GM11168 (cell line): ENCODE data around the gene SLC35F4.
"Not testable (repeated sequence)": the region's sequence is repeated elsewhere in the genome, so short reads cannot be mapped to it uniquely, and the experiment has no call there.

Experiments used
- in situ Hi-C: fragments of 300-500 bp; cut with MboI; formaldehyde crosslinking; loops from one replicate; pipeline ENCODE4 v1.12.0; 2022; ENCODE audit warnings: low sequenced_read_pairs; ENCODE audit not compliant: unreplicated experiment

The SLC35F4 gene

DNA sequence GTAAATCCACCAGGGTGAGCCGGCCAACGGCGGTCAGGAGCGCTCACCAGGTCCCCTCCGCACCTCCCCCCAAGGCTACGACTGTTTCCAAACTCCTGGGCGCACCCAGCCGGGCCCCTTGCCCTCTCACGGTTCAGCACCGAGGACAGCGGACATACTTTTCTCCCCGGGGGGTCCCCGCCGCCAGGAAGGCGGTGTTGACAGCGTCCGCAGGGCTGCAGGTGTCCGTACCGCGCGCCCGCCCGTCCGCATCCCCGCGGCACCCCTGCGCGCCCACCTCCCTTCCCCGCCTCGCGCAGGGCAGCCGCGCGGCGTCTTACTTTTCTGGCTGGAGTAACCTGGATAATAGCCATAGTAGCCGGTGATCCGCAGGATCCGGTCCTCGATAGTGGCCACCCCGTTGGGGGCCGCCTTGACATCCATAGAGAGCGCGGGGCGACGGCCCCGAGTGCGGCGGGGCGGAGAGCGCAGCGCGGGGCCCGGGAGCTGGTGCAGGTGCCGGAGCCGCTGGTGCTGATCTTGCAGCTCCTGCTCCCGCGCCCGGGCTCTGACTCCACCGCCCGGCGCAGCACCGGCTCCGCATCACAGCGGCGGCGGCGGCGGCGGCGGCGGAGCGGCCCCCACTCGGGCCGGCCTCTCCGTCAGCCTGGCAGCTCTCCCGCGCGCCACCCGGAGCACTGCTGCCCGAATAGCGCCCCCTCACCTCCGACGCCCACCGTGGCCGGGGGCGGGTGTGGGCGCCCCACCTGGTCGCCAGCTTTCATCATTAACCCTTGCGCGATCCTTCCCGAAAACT lies at the start of gene SLC35F4:
Gene SLC35F4 (minus strand): TSS at position 690 of the 796 bp plus-strand sequence.
- in situ Hi-C loops = no loop called here

- in situ Hi-C loops = no loop called here
Observed at GRCh38 chr14:57909626-57910025, 43.7 kb upstream of the SLC35F4 start.

- in situ Hi-C loops = no loop called here
Observed at GRCh38 chr14:57903954-57904353, 38.1 kb upstream of the SLC35F4 start.

- in situ Hi-C loops = no loop called here
Observed at GRCh38 chr14:57898837-57899572, 33.1 kb upstream of the SLC35F4 start.

DNA sequence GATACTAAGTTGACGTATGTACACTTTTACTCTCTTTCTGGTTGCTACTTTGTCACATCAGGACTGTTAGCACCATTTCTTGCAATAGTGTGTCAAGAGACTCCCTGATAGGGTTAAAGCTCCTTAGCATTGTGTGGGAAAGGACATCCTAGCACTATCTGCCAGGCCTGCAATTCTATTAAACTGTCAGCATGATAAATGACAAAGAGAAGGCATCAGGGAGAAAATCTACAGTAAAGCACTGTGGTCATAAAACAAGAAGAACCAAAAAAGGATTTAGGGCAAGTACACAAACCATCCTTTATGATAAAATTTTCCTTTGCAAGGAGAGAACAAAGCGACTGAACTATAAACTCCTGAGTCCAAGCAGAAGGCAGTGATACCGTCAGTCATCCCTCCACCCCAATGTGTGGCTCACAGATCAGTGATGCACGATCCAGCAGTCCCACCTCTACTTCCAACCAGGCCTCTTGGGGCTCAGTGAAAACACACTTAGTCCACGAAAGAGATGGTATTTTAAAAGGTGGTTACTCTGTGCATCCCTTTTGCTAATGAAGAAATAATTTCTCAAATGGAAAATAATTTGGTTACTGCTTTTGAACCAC lies 31.4 kb upstream of the SLC35F4 start:
- in situ Hi-C loops = no loop called here

DNA sequence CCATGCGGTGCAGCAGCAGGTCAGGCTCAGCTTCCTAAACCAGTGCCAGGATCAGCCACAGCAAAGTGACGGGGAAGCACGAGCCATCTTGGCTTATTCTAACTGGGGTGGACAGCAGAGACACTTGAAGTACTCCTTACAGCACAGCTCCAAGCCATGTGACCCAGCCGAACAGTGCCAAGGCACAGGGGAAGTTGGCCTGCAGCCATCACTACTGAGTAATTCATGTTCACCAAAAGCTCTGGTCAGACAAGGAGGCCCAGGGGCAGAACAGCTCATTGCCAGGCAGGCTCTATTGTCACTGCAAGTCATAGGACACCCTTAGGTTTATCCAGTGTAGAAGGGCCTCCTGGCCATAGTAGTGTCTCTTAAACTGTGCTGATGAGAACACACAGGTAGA lies 23.4 kb upstream of the SLC35F4 start:
- in situ Hi-C loops = no loop called here

DNA sequence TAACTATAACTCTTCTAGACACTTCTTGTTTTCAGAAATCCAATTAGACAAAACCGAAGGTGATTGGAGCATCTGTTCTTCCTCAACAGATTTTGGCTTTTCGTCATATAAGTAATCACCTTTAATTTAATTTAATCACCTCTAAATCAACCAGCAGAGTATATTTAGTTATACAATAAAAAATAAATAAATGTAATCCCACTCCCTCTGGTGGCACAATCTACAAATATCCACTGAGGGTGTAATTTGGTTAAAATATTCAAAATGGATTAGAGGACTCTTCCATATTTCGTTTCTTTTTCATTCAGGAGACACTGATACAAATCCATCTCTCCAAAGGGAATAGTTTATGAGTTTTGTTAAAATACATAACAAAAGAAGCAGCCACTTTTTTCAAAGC lies 18.3 kb upstream of the SLC35F4 start:
- in situ Hi-C loops = no loop called here

DNA sequence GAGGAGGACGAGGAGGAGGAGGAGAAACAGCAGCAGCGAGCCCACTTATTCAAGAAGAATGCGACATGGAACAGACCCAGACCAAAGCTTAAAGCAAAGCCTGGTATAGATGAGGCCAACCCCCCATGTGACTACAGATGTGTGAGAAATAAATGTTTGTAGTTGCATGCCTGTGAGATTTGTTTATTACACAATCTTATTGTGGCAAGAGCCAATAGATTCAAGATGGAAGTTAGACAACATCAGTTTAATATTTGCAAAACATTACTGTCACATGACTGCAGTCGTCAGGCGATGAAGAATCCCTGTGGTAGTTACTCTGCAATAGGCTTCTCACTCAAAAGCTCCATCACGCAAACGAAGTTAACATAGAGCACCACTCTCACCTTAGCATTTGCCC lies 17.2 kb upstream of the SLC35F4 start:
- in situ Hi-C loops = no loop called here

DNA sequence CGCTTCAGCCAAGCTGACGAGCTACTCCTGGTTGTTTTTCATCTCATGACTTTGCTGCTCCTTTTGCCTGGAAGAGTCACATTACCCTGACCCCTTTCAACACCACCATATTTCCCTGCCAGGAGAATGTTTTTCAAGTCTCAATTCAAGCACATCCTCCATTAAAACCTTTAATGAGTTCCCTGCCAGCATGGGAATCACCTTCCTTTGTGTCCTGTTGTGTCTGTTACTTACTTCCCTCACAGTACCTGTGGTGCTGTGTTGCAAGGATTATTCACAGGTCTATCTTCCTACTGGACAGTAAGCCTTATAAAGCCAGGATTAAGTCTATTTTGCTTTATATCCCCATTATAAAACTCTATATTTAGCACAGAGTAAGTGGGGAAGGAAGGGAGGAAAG lies 13.6 kb upstream of the SLC35F4 start:
- in situ Hi-C loops = no loop called here

DNA sequence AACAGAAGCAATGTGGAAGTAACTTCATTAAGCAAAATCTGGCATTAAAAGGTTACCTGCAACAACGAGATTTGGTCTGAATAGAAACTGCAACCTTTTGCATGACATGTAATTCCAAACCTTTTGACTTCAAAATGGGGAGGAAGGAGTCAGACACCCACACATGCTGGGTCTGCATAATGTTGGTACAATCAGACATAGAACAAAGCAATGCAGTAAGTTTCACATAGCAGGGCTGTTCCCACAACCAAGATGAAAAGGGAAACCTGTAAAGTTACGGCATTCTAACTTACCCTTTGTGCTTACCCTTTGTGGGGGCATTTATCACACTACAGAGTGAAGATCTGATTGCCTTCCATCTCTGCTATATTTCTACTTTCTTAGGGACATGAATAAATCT lies 10.1 kb upstream of the SLC35F4 start:
- in situ Hi-C loops = no loop called here

DNA sequence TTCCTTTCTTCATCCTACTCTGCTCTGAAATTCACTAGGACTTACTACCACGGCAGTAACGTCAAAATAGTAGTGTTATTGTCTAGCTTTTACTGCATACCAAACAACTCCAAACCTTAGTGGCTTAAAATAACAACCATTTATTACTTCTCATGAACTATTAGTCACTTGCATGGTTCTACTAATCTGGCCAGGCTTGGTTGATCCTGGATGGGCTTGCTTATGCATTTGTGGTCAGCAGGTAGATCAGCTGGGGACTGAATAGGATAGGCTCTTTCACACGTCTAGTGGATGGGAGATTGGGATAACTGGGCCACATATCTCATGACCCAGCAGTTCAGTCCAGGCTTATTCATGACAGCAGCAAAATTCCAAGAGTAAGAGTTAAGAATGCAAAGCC lies 9.4 kb upstream of the SLC35F4 start:
- in situ Hi-C loops = no loop called here

- in situ Hi-C loops = no loop called here
Observed at GRCh38 chr14:57871459-57872080, 5.7 kb upstream of the SLC35F4 start.

DNA sequence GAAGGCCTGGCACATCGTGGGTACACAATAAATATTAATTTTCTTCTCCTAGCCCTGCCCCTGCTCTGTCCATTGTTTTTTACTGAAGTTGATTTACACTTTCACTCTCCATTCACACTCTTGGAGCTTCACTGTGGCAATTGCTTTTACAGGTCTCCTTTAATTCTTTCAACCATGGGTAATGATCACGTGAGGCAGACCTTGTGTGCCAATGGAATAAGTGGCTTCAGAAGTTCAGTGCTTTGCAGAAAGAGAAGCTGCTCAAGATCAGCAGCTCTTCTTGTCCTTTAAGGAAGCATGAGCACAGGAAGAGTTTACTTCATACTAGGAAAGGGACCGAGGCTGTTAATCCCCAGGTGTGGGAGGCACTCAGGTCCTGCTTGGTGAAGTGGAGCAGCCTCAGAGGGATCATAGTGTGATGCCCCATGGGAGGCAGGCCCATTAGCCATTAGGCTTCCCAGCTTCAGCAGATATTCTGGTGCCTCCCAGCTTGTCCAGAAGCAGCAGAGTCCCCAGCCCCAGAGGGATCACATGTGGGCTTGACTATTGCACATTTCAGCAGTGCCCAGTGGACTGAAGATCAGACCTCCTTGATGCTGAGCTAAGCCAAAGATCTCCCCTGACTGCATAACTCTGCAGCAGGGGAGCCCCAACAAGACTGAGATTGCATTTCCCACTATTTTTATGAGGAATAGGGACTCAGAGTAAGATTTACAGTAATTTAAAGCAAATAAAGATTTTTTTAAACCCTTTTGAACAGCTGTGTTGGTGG lies 5.0 kb upstream of the SLC35F4 start:
- in situ Hi-C loops = no loop called here

GRCh38 chr14:57869617-57870016 lies 3.7 kb upstream of the SLC35F4 start:
- in situ Hi-C loops = no loop called here

DNA sequence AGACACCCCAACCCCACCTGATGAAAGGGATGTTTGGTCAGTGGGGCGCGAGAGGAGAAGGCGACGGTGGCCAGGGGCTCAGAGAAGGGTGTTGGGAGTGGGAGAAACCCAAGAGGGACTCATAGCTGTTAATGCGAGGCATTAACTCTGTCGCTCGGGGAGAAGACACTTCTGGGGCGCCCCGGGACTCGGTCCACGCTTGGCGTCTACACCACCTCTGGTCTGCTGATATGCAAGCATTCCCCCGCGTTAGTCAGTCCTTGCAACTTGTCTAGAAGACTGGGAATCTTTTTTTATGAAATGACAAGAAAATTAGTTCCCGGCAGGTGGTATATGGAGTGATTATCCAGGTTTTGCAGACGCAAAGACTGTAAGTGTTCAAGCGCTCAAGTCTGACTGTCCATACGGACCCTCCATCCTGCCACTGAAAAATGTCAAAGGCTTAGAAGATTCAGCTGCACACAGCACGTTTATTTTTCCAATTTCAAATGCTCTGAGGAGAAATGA lies 360 bp upstream of the SLC35F4 start:
- in situ Hi-C loops = no loop called here

DNA sequence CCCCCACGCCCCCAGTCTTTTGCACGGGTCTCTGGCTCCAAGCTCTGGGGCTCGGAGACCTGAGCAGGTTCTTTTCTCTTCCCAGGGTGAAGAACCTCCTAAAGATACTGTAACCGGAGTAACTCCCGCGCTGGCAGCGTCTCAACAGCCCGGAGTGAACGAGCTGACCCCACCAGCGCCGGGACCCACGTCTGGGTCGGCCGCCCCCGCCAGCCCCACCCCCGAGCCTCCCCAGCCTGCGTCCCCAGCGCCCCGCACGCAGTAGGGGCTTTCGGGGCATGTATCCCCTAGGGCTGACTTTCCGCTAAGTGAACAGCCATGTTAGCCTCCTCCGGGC lies 858 bp downstream of the SLC35F4 start:
- in situ Hi-C loops = no loop called here

GRCh38 chr14:57864659-57865058 lies 1.2 kb downstream of the SLC35F4 start:
- in situ Hi-C loops = no loop called here

DNA sequence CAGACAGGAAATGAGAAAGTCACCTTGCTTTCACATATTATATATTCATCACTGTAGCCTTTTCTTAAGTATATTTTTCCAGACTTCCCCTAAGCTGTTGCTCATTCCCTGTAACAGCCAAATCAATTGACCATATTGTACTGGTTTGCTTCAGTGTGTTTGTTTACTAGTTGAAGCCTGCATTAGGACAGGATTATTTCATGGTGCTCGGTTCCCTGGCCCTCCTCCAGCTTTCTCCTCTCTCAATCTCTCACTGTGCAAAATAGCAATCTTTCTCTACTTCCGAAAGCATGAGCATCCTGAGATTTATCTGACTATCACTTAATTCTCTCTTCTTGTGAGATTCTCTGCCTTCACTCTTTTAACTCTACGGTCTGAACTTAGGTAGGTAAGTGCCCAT lies 2.4 kb downstream of the SLC35F4 start:
- in situ Hi-C loops = no loop called here

DNA sequence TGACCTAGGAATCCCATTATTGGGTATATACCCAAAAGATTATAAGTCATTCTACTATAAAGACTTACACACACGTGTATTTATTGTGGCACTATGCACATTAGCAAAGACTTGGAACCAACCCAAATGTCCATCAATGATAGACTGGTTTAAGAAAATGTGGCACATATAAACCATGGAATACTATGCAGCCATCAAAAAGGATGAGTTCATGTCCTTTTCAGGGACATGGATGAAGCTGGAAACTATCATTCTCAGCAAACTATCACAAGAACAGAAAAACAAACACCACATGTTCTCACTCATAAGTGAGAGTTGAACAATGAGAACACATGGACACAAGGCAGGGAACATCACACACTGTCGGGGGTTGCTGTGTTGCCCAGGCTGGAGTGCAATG lies 10.2 kb downstream of the SLC35F4 start:
- in situ Hi-C loops = not testable (repeated sequence)

GRCh38 chr14:57854571-57854970 lies 11.3 kb downstream of the SLC35F4 start:
- in situ Hi-C loops = no loop called here
